ENCODE measurements around the gene PPP1R18. TPM values are rescaled to one million over a fixed set of nuclear protein-coding genes. Genes with fewer than 3 reads are reported as not detected.
A peak's percentile ranks its signal among the peaks of the same experiment; 100 is the strongest.

Gene PPP1R18
- total and polyA plus RNA-seq, 9 of the 15 experiments (the other 6 are each of a cell fraction or from before 2014, with no cell fraction given): 12.0 to 99.2 (median 42.6) TPM

DNA sequence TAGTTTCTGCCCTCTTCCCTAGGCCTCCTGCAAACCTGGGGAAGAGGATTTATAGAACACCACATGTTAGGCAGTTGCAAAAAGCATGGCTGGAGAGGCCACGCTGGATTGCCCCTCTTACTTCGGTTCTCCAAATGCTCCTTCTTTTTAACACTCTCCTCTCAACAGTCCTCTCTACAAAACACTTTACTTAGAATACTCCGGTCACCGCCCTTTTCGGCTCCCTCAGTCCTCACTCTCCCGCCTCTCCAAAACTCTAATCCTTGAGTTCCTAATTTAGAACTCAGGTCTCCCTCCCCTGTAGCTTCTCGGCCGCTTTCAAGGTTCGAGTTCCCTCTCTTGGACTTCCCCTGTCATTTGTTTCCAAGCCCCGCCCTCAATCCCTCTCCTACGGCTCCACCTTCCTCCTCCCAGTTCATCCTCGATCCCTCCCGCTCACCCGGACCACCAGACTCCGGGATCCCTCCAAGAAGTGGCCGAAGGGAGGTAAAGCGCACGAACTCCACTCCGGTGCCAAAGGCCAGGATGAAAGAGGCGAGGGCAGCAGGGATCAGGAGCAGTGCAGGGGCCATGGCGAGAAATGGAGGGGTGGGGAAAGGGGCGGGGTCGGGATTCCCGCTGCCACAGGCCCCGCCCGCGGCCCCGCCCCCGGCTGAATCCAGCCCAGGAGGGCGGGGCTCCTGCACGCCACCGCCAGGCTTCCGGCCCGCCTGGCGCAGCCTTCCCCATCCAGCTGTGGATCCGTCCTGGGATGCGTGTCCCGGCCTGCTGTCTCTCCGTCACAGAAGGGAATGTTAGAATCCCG lies 4.2 kb upstream of the PPP1R18 start, which contains the start of gene NRM (continued):
- TF ChIP-seq, protein P1, sequence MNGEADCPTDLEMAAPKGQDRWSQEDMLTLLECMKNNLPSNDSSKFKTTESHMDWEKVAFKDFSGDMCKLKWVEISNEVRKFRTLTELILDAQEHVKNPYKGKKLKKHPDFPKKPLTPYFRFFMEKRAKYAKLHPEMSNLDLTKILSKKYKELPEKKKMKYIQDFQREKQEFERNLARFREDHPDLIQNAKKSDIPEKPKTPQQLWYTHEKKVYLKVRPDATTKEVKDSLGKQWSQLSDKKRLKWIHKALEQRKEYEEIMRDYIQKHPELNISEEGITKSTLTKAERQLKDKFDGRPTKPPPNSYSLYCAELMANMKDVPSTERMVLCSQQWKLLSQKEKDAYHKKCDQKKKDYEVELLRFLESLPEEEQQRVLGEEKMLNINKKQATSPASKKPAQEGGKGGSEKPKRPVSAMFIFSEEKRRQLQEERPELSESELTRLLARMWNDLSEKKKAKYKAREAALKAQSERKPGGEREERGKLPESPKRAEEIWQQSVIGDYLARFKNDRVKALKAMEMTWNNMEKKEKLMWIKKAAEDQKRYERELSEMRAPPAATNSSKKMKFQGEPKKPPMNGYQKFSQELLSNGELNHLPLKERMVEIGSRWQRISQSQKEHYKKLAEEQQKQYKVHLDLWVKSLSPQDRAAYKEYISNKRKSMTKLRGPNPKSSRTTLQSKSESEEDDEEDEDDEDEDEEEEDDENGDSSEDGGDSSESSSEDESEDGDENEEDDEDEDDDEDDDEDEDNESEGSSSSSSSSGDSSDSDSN (IDR thresholded peaks at IDR 0.05; ENCODE audit: borderline replicate concordance in 1 of 2, low read depth in 2 of 2, low read length in 2 of 2): 0 out of 4 replicates have a peak, but pooled peaks of 1 of the 2 experiments have one; percentile 33
- TF ChIP-seq CC2D1A (IDR thresholded peaks at IDR 0.05): no peak; the same call in 1 of the 2 replicates
- no peak for TF ChIP-seq CHD4 (IDR thresholded peaks at IDR 0.05; ENCODE audit: insufficient read depth, insufficient replicate concordance, low read depth, low read length, poor library complexity, severe bottlenecking)
- no peak for TF ChIP-seq ZNF79 (CRISPR knock-in tag; IDR thresholded peaks at IDR 0.05; ENCODE audit: low read depth)
- no peak for TF ChIP-seq SRSF9 (IDR thresholded peaks at IDR 0.05; ENCODE audit: borderline replicate concordance, low read depth, low read length)
- TF ChIP-seq NCOA6 (IDR thresholded peaks at IDR 0.05): no peak
- TF ChIP-seq MTA1 (IDR thresholded peaks at IDR 0.05; ENCODE audit: borderline replicate concordance): no peak; the same call in 1 of the 2 replicates
- TF ChIP-seq CTBP1 (IDR thresholded peaks at IDR 0.05; ENCODE audit: borderline replicate concordance): peak; percentile 45; the same call in 1 of the 2 replicates
- TF ChIP-seq, protein P2, sequence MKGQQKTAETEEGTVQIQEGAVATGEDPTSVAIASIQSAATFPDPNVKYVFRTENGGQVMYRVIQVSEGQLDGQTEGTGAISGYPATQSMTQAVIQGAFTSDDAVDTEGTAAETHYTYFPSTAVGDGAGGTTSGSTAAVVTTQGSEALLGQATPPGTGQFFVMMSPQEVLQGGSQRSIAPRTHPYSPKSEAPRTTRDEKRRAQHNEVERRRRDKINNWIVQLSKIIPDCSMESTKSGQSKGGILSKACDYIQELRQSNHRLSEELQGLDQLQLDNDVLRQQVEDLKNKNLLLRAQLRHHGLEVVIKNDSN (CRISPR knock-in tag; IDR thresholded peaks at IDR 0.05): no peak
- TF ChIP-seq ARNT (IDR thresholded peaks at IDR 0.05): peak in 1 of 2 experiments; percentile 55; a peak in 1 of 4 replicates
- no peak for TF ChIP-seq ESRRA (IDR thresholded peaks at IDR 0.05; ENCODE audit: borderline replicate concordance, low read depth)
- TF ChIP-seq KLF6 (CRISPR knock-in tag; IDR thresholded peaks at IDR 0.05; ENCODE audit: borderline replicate concordance): no peak
- no peak for TF ChIP-seq ZNF764 (CRISPR knock-in tag; IDR thresholded peaks at IDR 0.05; ENCODE audit: low read depth)
- TF ChIP-seq MIER1 (IDR thresholded peaks at IDR 0.05; ENCODE audit: low read depth): no peak
- no peak for TF ChIP-seq RBM14 (IDR thresholded peaks at IDR 0.05; ENCODE audit: borderline replicate concordance, insufficient read depth, low read depth, low read length)
- no peak for TF ChIP-seq ZNF197 (CRISPR knock-in tag; IDR thresholded peaks at IDR 0.05; ENCODE audit: low read depth)
- no peak for TF ChIP-seq ZNF253 (CRISPR knock-in tag; conservative IDR thresholded peaks at IDR 0.05)
- TF ChIP-seq FOXA1 (IDR thresholded peaks at IDR 0.05; ENCODE audit: borderline replicate concordance): no peak
- TF ChIP-seq SREBF2 (CRISPR knock-in tag; IDR thresholded peaks at IDR 0.05): no peak
- no peak for TF ChIP-seq KLF1 (tag; IDR thresholded peaks at IDR 0.05)
- no peak for TF ChIP-seq EP300 (IDR thresholded peaks at IDR 0.05; ENCODE audit: low read length)
- peak; percentile 16; the same call in 1 of the 2 replicates for TF ChIP-seq JUND (IDR thresholded peaks at IDR 0.05; ENCODE audit: borderline replicate concordance, low read depth, low read length)
- TF ChIP-seq JUND (tag; IDR thresholded peaks at IDR 0.05; ENCODE audit: borderline replicate concordance, low read depth, low read length): 0 out of 3 replicates have a peak, but pooled peaks have one; percentile 6
- no peak for TF ChIP-seq ZNF41 (CRISPR knock-in tag; conservative IDR thresholded peaks at IDR 0.05)
- no peak for TF ChIP-seq ZNF354B (CRISPR knock-in tag; IDR thresholded peaks at IDR 0.05)
- peak; percentile 42 for TF ChIP-seq SMARCA4 (IDR thresholded peaks at IDR 0.05)
